Adipose tissue (tissue), 3 donors: Measurements from ENCODE around the gene TEKT3. TPM values are rescaled to one million over a fixed set of nuclear protein-coding genes. Genes with fewer than 3 reads are reported as not detected.

Experiments used
- H3K27ac ChIP-seq: one replicate; pipeline ENCODE4 v1.5.1; 2013; ENCODE audit warnings: low read depth, low read length
- WGBS, 3 donors: extraction: QIAGEN DNeasy Blood & Tissue Kit; methylation state at CpG; one replicate each; pipeline ENCODE4 v1.1.7; 2013; 5-methylcytosine and 5-hydroxymethylcytosine counted together
- polyA plus RNA-seq, 3 donors: library from polyadenylated mRNA; stranded (reverse); fragments of 200-250 nt; gene quantifications; one replicate each; pipeline ENCODE4 v1.2.3, GENCODE V29; 2013
- donor health status: healthy with polysubstance abuse.
- donor health status: Bipolar disorder and iron deficiency.
- donor health status: healthy.

Gene TEKT3
- polyA plus RNA-seq, 3 donors, result 0.24 to 0.71 (median 0.67) TPM

DNA sequence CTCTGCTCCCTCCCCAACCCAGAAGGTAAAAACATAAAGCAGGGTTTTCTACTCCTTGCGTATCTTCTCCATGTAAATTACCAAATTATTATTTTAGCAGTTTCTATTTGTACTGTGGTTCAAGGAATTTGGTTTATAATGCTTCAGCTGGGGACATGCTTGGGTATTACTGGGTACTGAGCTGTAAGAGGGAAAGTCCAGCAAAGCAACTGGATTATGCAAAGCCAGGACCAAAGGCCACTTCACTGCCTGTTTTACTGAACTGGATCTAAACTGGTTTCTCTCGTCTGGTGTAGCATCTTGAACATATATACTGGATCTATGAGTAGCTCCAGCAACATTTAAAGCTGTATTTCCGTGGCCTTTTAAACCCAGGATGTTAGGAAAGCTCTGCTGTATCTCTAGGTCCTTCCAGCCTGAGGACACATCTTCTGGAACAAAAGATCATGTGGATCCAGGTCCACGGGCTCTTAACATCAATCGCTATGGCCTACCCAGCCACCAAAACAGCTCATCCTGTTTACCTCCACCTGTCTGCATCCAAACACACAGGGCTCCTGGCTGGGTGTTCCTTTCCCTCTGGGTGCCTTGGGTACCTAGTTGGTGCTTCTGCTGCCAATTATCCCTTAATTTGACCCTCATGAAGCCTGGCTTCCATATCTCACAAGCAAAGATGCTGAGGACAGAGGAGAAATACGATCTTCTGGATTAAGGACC lies 83.4 kb downstream of the TEKT3 start:
- WGBS, 3 donors, result 75 to 83% (median 77%) methylated on average over 6 of the region's 6 CpGs
- no peak overlapping the region for H3K27ac ChIP-seq

GRCh38 chr17:15257258-15257788 lies 84.1 kb downstream of the TEKT3 start:
- WGBS, 3 donors, result 1% methylated on average over 17 of the region's 17 CpGs
- no peak overlapping the region for H3K27ac ChIP-seq

DNA sequence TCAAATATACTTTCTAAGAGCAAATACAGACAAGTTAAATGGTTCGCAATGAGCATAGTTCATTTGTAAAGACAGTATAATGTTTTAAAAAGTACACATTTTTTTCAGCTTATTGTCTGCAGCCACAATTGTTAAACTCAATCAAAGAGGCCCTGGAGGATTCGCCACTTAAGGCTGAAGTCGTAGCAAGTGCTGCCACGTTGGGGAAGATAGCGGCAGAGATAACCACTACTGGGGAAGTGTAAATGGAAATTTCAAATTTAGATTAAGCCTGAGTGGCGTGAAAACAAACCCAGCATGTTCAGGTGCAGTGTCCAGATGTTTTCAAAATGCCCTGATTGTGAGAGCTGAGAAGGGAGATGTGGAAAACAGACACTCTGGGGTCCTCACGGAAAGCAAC lies 84.7 kb downstream of the TEKT3 start:
- H3K27ac ChIP-seq, result no peak overlapping the region
- 38 to 58% (median 40%) methylated on average over 7 of the region's 7 CpGs for WGBS, 3 donors

GRCh38 chr17:15255713-15256454 lies 85.5 kb downstream of the TEKT3 start:
- WGBS, 3 donors, result 62 to 81% (median 64%) methylated on average over 13 of the region's 13 CpGs
- no peak overlapping the region for H3K27ac ChIP-seq

Other genes with a start within 250 kb of the TEKT3 start
- 100 to 1,000 TPM in 2 of 3 donors, 10 to 100 TPM in 1; 23.7 to 184 (median 182) TPM for gene PMP22, start 76.3 kb downstream of the TEKT3 start, polyA plus RNA-seq
- gene CDRT4, start 126.0 kb upstream of the TEKT3 start, polyA plus RNA-seq, result 1 to 10 TPM in 2 of 3 donors, not detected in 1; 1.3 to 3.8 TPM
- 1 to 10 TPM; 2.2 to 5.5 (median 2.4) TPM for gene TVP23C, start 221.9 kb upstream of the TEKT3 start, polyA plus RNA-seq